Fibroblast of lung (primary cell): Measurements from ENCODE around the gene HS6ST2.

Experiments
- EZH2 ChIP-seq: IDR thresholded peaks from 2 replicates; pipeline ENCODE4 v1.5.1; 2012; ENCODE audit warnings: low read length, control low read depth, mild to moderate bottlenecking; ENCODE audit errors: missing control alignments
- TF ChIP-seq, protein P1 (sequence below), 2 donors: IDR thresholded peaks in 1 of 2; conservative IDR thresholded peaks in 1 of 2; 1 replicate in 1 of 2; 2 replicates in 1 of 2; pipeline ENCODE4 v1.5.1; 2011 to 2012; ENCODE audit warnings: low read length in 2 of 2, control low read depth in 1 of 2, inconsistent platforms in 1 of 2, low read depth in 1 of 2, mild to moderate bottlenecking in 1 of 2

DNA sequence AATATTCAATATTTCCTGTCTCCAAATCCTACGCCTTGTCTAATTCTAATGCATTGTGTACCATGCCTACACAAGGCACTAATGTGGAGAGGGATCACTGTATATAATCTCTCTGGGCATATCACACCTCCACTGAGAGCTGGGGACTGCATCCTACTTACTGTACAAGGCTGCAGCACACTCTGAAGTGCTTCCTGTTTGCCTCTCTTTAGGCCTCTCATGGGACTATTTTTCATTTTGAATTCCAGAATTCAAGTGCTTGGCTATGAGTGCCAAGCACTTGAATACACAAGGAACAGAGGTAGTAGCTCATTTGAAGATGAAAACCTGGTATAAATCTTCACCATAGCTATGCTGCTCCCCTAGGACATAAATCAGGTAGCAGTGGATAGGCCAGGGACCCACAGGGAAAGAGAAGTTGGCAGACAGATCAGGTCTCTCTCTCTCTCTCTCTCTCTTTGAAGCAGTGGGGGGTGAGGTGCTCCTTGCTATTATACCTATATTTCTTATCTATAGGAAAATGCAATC, 239.9 kb downstream of the HS6ST2 start:
- TF ChIP-seq, protein P1, sequence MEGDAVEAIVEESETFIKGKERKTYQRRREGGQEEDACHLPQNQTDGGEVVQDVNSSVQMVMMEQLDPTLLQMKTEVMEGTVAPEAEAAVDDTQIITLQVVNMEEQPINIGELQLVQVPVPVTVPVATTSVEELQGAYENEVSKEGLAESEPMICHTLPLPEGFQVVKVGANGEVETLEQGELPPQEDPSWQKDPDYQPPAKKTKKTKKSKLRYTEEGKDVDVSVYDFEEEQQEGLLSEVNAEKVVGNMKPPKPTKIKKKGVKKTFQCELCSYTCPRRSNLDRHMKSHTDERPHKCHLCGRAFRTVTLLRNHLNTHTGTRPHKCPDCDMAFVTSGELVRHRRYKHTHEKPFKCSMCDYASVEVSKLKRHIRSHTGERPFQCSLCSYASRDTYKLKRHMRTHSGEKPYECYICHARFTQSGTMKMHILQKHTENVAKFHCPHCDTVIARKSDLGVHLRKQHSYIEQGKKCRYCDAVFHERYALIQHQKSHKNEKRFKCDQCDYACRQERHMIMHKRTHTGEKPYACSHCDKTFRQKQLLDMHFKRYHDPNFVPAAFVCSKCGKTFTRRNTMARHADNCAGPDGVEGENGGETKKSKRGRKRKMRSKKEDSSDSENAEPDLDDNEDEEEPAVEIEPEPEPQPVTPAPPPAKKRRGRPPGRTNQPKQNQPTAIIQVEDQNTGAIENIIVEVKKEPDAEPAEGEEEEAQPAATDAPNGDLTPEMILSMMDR (conservative IDR thresholded peaks at IDR 0.05 in 1 of 2, IDR thresholded peaks at IDR 0.05 in 1 of 2; ENCODE audit: low read depth in 1 of 2, low read length in 2 of 2) = no peak
- no peak for TF ChIP-seq EZH2
